HG03108 (cell line): ENCODE measurements around the gene NMRAL1.

Experiments used
- ATAC-seq: cut with Tn5 transposase; IDR thresholded peaks from one replicate; pipeline ENCODE4 v1.9.1; 2021; ENCODE audit warnings: moderate library complexity; ENCODE audit not compliant: unreplicated experiment

NMRAL1 gene

DNA sequence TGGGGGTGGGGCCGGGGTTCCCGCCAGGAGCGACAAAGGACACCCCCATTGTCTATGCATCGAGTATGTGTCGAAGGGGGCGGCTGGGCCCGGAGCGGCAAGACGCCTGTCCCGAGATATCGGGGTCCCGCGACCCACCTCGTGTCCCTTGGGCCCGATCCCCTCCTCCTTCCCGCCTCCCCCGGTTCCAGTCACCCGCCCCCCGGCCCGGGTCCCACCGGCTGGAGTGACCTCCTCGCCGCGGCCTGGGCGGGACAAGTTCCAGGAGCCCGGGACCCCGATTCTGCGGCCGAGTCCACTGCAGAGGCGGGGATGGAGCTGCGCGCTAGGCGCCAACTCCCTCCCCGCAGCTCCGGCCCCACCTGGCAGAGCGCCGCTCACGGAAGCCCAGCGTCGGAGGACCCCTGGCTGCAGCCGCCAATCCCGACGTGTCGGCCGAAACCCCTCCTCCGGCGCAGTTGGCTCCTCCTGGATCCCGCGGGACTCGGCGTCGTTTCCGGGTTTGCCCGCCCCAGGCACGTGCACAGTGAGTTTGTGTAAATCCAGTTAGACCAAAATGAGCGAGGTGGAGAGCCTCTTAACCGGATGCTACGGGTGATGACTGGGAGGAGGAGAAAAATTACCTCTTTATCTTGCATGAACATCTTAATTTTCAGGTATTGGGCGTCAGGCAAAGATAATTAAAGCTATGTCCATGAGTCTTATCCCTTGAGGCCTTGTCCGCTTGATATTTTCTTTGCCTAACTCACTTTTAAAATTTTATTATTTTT is at the start of gene NMRAL1:
TSS of gene NMRAL1 (minus strand) at position 434 of the 770 bp plus-strand sequence. CDS start 493 bp downstream, outside the sequence.
- ATAC-seq = peak; percentile 41

DNA sequence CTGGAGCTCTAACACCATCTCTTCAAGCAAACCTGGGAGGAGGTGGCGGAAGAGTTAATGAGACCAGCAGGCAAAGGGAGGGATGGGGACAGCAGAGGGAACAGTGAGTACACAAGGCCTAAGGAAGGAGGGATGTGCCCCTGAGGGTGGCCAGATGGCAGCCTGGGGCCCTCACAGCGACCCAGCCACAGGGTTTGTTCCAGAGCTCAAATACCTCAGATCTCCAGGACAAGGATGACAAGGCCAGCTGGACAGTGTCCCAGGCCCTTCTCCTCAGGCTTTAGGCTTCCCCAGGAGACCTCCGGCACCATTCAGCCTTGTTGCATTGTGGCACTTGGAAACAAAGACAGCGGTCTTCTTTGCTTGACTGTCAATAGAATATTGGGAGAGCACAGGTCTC is 49.3 kb upstream of the NMRAL1 start:
- ATAC-seq = no peak

GRCh38 chr16:4522051-4522581 is 47.7 kb upstream of the NMRAL1 start:
- ATAC-seq = no peak

- no peak for ATAC-seq
Measured at GRCh38 chr16:4520913-4521312, 46.5 kb upstream of the NMRAL1 start.

DNA sequence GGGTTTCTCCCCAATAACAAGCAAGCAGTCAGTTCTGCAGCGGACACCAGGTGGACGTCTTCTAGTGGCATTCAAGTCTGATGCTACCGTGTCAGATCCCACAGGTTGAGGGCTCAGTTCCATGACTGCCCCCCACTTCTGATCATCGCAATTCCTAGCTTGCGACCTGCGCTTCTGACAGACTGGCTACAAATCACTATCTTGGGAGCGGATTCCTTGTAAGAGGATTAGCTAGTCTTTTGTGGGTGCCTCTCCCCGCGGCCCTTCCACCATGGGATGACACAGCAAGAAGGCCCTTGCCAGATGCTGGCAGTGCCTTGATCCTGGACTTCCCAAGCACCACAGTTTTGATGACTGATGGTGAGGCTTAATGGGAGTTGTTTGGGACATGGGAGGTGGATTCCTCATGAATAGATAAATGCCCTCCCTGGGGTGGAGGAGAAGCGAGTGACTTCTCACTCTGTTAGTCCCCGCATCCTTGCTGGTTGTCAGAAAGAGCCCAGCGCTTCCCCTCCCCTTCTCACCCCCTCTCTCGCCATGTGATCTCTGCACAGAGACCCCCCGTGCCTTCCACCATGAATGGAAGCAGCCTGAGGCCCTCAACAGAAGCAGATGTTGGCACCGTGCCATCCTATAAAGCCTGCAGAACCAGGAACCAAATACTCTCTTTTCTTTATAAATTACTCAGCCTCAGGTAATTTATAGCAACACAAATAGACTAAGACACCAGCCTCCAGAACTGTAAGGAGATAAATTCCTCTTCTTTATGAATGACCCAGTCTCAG is 45.0 kb upstream of the NMRAL1 start:
- ATAC-seq = no peak

DNA sequence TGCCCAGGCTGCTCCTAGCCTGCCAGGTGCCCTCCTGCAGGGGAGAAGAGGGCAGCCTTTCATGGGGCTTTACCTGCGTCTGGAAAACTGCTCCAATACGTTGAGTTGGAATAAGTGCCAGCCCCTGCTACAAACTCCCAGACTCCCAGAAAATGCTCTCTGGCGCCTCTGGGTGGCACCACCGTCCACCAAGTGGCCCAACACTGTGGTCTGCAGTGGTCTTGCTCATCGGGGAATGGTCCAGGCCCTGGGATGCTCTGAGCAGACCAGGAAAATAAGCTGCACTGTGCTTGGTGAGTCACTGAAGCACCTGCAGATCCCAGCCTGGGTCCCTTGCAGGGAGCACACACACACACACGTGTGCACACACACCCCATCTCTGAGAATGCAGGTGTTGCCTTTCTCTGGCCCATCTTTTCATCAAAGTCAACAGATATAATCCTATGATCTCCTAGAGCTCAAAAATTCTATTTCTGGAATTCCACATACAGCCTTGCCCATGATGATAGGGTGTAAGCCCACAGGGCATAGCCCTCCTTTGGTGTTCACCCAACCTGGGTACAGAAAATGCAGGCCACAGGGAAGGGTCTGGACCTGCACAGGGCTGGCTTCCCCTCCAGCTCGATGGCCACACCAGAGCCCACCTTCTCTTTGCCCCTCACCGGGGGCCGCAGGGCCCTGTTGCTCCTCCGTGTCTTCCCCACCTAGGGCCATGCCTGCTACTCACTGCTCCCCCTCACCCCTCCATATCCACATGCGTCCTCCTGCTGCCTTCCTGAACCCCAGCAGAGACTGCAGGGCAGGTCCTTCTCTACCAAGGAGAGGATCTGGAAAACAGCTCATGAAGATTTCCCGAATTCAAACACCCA is 43.6 kb upstream of the NMRAL1 start:
- no peak for ATAC-seq

DNA sequence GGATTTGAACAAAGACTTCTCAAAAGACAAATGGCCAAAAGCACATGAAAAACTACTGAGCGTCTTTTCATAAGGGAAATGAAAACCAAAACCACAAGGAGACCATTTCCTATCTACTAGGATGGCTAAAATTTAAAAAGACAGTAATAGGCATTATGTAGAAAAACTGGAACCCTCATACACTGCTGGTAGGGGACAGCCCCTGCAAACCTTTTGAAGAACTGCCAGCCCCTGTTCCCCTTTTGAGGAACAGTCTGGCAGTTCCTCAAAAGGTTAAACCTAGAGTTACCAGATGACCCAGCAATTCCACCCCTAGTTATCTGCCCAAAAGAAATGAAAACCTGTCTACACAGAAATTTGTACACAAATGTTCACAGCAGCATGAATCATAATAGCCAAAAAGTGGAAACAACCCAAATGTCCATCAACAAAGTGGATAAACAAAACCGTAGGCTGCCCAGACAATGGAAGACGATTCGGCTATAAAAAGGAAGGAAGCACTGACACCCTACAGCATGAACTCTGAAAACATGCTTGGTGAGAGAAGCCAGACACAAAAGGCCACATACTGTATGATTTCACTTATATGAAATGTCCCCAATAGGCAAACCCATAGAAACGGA is 41.3 kb upstream of the NMRAL1 start:
- ATAC-seq = peak; percentile 59

DNA sequence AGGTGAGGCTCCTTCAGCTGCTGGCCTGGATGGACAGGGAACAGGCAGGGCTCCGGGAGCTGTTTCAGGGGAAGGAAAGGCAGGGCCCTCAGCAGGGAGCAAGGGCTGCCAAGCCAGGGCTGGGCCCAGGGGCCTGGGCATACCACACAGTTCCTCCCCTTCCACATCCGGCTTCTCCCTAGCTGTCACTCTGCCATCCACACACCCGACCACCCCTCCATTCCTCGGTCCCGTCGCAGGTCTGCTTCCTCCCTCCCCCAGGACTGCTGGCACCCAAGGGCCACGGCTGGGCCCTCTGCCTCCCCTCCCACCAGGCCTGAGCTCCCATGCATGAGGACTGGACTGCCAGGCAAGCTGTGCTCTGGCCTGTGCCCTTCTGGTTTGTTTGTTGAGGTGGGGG is 40.2 kb upstream of the NMRAL1 start:
- ATAC-seq = no peak

- no peak for ATAC-seq
Measured at GRCh38 chr16:4513881-4514280, 39.5 kb upstream of the NMRAL1 start.

DNA sequence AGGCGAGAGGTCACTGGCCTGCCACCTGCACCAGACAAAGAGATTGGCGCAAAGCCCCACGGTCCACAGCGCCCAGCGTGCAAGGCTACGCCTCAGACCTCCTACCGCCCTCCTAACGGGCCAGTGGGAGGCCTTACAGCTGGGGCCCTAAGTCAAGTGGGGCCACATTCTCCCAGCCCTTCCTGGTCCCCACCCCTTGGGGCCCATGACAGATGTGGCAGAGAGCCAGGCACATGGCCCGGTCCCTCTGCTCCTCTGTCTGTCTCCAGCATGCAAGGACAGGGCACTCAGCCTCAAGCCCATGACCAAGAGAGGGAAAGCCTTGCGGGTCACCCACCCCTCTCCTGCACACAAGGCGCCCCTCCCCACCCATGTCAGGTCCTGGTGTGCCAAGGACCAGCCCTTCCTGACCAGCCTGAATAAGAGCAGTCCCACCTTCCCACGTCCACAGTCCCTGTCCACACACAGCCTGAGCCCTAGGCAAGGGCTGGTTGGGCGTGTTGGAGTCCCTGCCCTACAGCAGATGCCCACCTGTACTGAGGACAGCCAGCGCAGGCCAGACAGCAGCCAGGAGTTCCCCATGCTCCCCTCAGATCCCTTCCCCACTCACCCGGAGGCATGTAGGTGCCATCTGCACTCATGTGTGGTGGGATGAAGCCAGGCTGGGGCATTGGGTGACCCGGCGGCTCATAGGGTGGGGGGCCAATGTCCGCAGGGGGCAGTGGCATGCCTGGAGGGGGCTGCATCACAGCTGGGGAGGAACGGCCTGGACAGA is 38.8 kb upstream of the NMRAL1 start:
- no peak for ATAC-seq

- ATAC-seq = no peak
Measured at GRCh38 chr16:4512473-4512872, 38.0 kb upstream of the NMRAL1 start.

DNA sequence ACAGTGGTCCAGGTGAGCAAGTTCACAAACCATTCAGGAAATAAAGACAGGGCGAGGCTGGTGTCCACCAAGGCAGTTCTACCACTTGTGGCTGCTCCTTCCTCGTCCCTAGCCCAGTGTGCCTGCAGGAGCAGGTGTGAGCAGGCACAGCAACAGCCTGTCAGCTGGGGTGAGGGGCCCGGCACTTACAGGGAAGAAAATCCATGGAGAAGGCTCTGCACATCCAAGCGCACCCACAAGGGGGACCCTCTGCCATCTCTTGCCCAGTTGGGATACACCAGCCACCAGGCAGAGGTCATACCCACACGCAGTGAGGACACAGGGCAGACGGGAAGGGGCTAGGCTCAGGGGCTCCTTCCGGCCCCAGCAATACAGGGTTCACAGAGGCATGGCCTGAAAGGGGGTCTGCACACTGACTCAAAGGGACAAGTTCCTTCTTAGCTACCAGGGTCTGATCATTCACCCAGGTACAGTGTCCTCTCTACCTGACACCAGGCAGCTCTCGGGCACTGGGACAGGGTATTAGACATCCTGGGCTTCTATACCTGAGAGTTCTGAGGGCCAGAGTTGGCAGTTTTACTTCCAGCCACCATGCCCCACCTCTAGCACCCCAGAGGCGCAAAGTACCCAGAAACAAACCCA is 37.1 kb upstream of the NMRAL1 start:
- ATAC-seq = no peak

- ATAC-seq = no peak
Measured at GRCh38 chr16:4510747-4511426, 36.5 kb upstream of the NMRAL1 start.

GRCh38 chr16:4510131-4510530 is 35.7 kb upstream of the NMRAL1 start:
- no peak for ATAC-seq

- no peak for ATAC-seq
Measured at GRCh38 chr16:4509420-4509819, 35.0 kb upstream of the NMRAL1 start.

DNA sequence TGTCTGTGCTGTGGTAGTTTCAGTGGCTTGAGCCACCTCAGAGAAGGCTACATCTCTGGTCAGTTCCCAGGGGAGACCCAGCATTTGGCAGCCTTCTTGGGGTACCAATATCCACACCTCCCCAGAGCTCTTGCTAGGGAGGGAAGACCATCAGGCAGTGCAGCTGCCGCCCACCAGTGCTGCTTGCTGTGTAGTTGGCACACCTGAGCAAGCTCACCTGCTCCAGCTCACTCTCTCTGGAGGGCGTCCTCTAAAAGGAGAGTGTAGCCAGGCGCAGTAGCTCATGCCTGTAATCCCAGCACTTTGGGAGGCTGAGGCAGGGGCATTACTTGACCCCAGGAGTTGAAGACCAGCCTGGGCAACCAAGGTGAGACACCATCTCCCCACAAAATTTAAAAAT is 34.4 kb upstream of the NMRAL1 start:
- no peak for ATAC-seq

DNA sequence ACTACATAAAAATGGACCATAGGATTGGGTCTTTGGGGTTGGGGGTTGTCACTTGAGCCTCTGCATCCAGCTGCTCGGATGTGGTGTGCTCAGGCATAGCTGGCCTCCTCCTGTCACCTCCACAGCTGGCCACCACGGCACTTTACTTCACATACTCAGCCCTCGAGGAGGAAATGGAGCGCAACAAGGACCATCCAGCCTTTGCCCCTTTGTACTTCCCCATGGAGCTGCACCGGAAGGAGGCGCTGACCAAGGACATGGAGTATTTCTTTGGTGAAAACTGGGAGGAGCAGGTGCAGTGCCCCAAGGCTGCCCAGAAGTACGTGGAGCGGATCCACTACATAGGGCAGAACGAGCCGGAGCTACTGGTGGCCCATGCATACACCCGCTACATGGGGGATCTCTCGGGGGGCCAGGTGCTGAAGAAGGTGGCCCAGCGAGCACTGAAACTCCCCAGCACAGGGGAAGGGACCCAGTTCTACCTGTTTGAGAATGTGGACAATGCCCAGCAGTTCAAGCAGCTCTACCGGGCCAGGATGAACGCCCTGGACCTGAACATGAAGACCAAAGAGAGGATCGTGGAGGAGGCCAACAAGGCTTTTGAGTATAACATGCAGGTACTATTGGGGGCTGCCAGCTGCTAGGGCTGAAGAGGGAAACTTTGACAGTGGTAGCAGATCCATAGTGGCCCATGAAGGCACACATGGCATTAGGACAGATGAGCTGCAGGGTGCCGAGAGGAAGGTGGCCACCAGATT is 33.3 kb upstream of the NMRAL1 start:
- ATAC-seq = no peak

DNA sequence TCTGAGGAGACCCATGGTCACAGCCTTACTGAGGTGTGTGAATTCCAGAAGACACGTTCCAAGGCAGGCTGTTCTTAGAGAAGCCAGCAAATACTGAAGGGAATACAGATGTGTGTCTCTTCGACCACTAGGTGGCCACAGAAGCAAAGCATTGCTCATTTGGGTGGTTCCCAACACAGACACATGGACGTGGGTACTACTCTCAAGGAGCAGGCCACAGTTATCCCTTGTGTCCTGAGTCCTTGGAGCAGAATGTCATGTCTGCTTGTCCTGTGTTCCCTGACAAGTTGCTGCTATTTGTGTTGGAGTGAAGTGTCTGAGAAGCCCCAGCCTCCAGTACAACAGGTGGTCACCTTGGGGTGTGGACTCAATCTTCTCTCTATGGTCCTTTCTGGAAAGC is 32.0 kb upstream of the NMRAL1 start:
- peak; percentile 56 for ATAC-seq
